ENCODE results near the gene PLA2G12B. TPM values are rescaled to one million over a fixed set of nuclear protein-coding genes. Genes with fewer than 3 reads are reported as not detected.

PLA2G12B gene
- total RNA-seq, 2 experiments from 2014 or later = not detected

DNA sequence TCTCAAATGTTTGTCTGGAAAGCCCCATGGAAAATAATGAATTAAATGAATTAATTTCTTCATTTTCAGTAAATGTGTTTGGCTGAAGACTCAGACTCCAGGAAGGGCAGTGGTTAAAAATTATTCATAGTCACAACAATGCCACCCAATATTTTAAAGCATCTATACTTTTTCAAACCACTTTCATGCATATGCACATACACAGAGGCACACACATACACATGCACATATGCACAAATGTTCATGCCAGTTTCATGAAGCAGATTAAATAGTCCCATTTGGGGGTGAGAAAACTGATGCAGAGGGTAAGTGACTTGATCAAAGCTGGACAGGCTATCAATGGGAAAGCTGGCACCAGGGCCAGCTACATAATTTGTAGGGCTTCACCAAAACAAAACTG, 1.4 kb upstream of the PLA2G12B start:
- POLR2A ChIA-PET = no interaction called here

DNA sequence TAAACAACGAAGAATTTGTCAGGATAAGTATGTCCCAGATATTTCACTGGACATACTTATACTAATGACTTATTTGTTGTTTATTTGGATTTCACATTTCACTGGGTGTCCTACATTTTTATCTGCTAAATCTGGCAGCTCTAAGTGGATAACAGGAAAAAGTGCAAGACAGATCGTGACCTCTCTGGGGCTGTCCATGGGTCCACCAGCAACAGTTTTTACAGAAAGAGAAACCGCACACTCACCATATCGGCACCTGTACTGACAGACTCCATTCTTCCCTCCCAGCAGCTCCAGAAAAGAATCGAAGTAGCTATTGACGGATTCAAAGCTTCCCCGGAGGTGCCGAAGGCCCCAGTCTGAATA, 393 bp downstream of the PLA2G12B start:
- H3K9me3 Mint-ChIP-seq = no peaks in the 10 kb centered on the region
- ChIA-PET CTCF (no interaction called here), POLR2A (no interaction called here)
- no peak overlapping the region for H3K4me3 Mint-ChIP-seq
- H3K4me1 Mint-ChIP-seq (ENCODE audit: low read depth) = no peaks in the 10 kb centered on the region
- no peak overlapping the region for H3K27ac Mint-ChIP-seq
- no peak for DNase-seq
- intact Hi-C loops (cut with micrococcal nuclease) = no loop called here
- H3K36me3 Mint-ChIP-seq = no peaks in the 10 kb centered on the region
- peaks cover 4% of the 10 kb centered on the region for H3K27me3 Mint-ChIP-seq

More for the DNA sequence above, 1.4 kb upstream of the PLA2G12B start:
- intact Hi-C loops (cut with micrococcal nuclease) = no loop called here
- Mint-ChIP-seq H3K36me3 (no peaks in the 10 kb centered on the region), H3K9me3 (no peaks in the 10 kb centered on the region), H3K27ac (no peak overlapping the region), H3K4me1 (ENCODE audit: low read depth) (no peaks in the 10 kb centered on the region), H3K4me3 (no peak overlapping the region), H3K27me3 (peaks cover 5% of the 10 kb centered on the region)
- DNase-seq = no peak
- CTCF ChIA-PET = no interaction called here

GRCh38 chr10:72953687-72954086, 919 bp downstream of the PLA2G12B start:
- intact Hi-C loops (cut with micrococcal nuclease) = no loop called here
- POLR2A ChIA-PET = no interaction called here
- CTCF ChIA-PET = no interaction called here
- Mint-ChIP-seq H3K9me3 (no peaks in the 10 kb centered on the region), H3K36me3 (no peaks in the 10 kb centered on the region), H3K4me1 (ENCODE audit: low read depth) (no peaks in the 10 kb centered on the region), H3K4me3 (no peak overlapping the region), H3K27ac (no peak overlapping the region), H3K27me3 (peaks cover 4% of the 10 kb centered on the region)
- no peak for DNase-seq

DNA sequence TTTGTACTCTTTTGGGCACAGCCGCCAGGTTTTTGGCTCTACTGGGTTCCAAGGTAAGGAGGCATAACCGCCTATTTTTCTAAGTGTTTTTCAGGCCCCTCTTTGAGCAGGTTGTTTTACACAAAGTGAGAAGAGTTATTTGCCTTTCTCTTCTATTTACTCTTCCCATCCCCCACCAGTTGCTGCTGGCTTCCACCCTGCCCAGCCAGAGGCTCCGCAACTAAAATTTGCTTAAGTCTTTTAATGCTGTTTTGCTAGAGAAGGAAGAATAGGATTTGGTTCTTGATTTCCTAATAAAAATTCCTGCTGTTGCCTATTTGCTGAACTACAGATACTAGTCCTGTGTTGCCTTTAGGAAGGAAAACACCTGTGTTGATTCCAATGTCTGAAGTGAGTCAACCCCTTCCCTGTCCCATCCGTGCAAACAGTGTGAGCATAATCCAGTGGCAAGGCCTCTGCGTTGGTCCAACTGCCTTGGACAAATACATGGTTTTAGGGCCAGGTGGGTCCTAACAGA, 1.9 kb downstream of the PLA2G12B start:
- Mint-ChIP-seq H3K27ac (no peak overlapping the region), H3K4me3 (no peak overlapping the region), H3K9me3 (no peaks in the 10 kb centered on the region), H3K4me1 (ENCODE audit: low read depth) (no peaks in the 10 kb centered on the region), H3K36me3 (no peaks in the 10 kb centered on the region), H3K27me3 (peaks cover 7% of the 10 kb centered on the region)
- intact Hi-C loops (cut with micrococcal nuclease) = no loop called here
- CTCF ChIA-PET = no interaction called here
- DNase-seq = no peak
- POLR2A ChIA-PET = no interaction called here

DNA sequence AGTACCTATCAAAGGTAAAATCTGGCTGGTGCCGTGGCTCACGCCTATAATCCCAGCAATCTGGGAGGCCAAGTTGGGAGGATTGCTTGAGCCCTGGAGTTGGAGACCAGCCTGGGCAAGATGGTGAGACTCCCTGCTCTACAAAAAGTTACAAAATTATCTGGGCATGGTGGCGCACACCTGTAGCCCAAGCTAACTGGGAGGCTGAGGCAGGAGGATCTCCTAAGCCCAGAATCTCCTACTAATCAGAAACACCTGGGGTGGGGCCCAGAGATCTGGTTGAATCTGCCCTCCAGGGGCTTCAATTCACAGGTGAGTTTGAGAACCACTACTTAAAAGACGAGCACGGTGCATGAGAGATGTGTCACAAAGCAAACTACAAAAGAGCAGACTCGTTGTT, 2.4 kb downstream of the PLA2G12B start:
- CTCF ChIA-PET = no interaction called here
- Mint-ChIP-seq H3K36me3 (no peaks in the 10 kb centered on the region), H3K4me1 (ENCODE audit: low read depth) (no peaks in the 10 kb centered on the region), H3K27ac (no peak overlapping the region), H3K4me3 (no peak overlapping the region), H3K9me3 (no peaks in the 10 kb centered on the region), H3K27me3 (peaks cover 11% of the 10 kb centered on the region)
- POLR2A ChIA-PET = no interaction called here
- DNase-seq = no peak
- intact Hi-C loops (cut with micrococcal nuclease) = no loop called here

GRCh38 chr10:72951760-72952159, 2.8 kb downstream of the PLA2G12B start:
- Mint-ChIP-seq H3K27me3 (peaks cover 11% of the 10 kb centered on the region), H3K9me3 (no peaks in the 10 kb centered on the region), H3K4me3 (no peak overlapping the region), H3K36me3 (no peaks in the 10 kb centered on the region), H3K4me1 (ENCODE audit: low read depth) (no peaks in the 10 kb centered on the region), H3K27ac (no peak overlapping the region)
- ChIA-PET POLR2A (no interaction called here), CTCF (no interaction called here)
- DNase-seq = no peak
- intact Hi-C loops (cut with micrococcal nuclease) = no loop called here

- ChIA-PET POLR2A (no interaction called here), CTCF (no interaction called here)
- intact Hi-C loops (cut with micrococcal nuclease) = no loop called here
Observed at GRCh38 chr10:72948762-72949161, 5.8 kb downstream of the PLA2G12B start.

GRCh38 chr10:72946963-72947362, 7.6 kb downstream of the PLA2G12B start:
- intact Hi-C loops (cut with micrococcal nuclease) = no loop called here
- no peak overlapping the region for H3K4me3 Mint-ChIP-seq
- H3K27me3 Mint-ChIP-seq = peaks cover 8% of the 10 kb centered on the region
- POLR2A ChIA-PET = interaction anchor here (0.6 kb wide), 1 partner anchor 438 kb away, joined by 6 read pairs; no protein-coding TSS in a partner anchor
- DNase-seq = no peak
- H3K27ac Mint-ChIP-seq = no peak overlapping the region
- H3K4me1 Mint-ChIP-seq (ENCODE audit: low read depth) = peaks cover 5% of the 10 kb centered on the region
- CTCF ChIA-PET = interaction anchor here (0.6 to 0.7 kb wide), 2 partner anchors 138 to 945 kb away, joined by 3 read pairs; no protein-coding TSS in a partner anchor
- no peaks in the 10 kb centered on the region for H3K36me3 Mint-ChIP-seq
- H3K9me3 Mint-ChIP-seq = no peaks in the 10 kb centered on the region

More at GRCh38 chr10:72948762-72949161, 5.8 kb downstream of the PLA2G12B start:
- Mint-ChIP-seq H3K4me1 (ENCODE audit: low read depth) (no peaks in the 10 kb centered on the region), H3K27me3 (peaks cover 8% of the 10 kb centered on the region), H3K4me3 (no peak overlapping the region), H3K36me3 (no peaks in the 10 kb centered on the region), H3K27ac (no peak overlapping the region), H3K9me3 (no peaks in the 10 kb centered on the region)
- no peak for DNase-seq

GRCh38 chr10:72943498-72944234, 10.9 kb downstream of the PLA2G12B start:
- DNase-seq = no peak
- H3K4me1 Mint-ChIP-seq (ENCODE audit: low read depth) = peaks cover 11% of the 10 kb centered on the region
- H3K27me3 Mint-ChIP-seq = peaks cover 7% of the 10 kb centered on the region
- intact Hi-C loops (cut with micrococcal nuclease) = no loop called here
- ChIA-PET POLR2A (no interaction called here), CTCF (no interaction called here)
- no peaks in the 10 kb centered on the region for H3K36me3 Mint-ChIP-seq
- H3K9me3 Mint-ChIP-seq = no peaks in the 10 kb centered on the region
- no peak overlapping the region for H3K4me3 Mint-ChIP-seq
- peak overlapping the region; percentile 18 for H3K27ac Mint-ChIP-seq

DNA sequence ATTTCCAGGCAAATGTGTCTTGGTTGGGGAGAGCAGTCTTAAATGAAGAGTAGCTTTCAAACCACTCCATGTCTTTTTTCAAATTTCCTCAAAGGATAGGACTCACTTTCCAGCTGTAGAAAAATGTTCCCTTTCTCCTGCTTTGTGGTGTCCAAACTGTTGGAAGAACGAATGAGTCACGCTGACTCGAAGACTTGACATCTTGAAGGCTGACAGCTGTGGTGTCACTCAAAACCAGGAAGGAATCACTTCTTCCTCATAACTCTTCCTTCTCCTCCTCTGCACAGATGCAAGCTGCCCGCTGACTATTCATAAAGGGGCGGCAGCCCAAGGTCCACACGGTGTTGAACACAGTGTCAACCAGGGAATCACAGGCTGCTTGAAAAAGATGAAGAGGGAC, 19.2 kb downstream of the PLA2G12B start:
- CTCF ChIA-PET = no interaction called here

GRCh38 chr10:72932259-72933015, 22.2 kb downstream of the PLA2G12B start:
- peaks cover 1% of the 10 kb centered on the region for H3K27me3 Mint-ChIP-seq
- H3K36me3 Mint-ChIP-seq = no peaks in the 10 kb centered on the region
- no peak for DNase-seq
- no peaks in the 10 kb centered on the region for H3K9me3 Mint-ChIP-seq
- intact Hi-C loops (cut with micrococcal nuclease) = no loop called here
- ChIA-PET CTCF (no interaction called here), POLR2A (no interaction called here)
- no peak overlapping the region for H3K27ac Mint-ChIP-seq
- no peak overlapping the region for H3K4me3 Mint-ChIP-seq
- H3K4me1 Mint-ChIP-seq (ENCODE audit: low read depth) = no peaks in the 10 kb centered on the region

More for the DNA sequence above, 19.2 kb downstream of the PLA2G12B start:
- Mint-ChIP-seq H3K27me3 (no peaks in the 10 kb centered on the region), H3K9me3 (no peaks in the 10 kb centered on the region), H3K27ac (no peak overlapping the region), H3K4me1 (ENCODE audit: low read depth) (no peaks in the 10 kb centered on the region), H3K4me3 (no peak overlapping the region), H3K36me3 (no peaks in the 10 kb centered on the region)
- POLR2A ChIA-PET = interaction anchor here (0.6 kb wide), 1 partner anchor 21 kb away, joined by 3 read pairs; no protein-coding TSS in a partner anchor
- DNase-seq = no peak
- intact Hi-C loops (cut with micrococcal nuclease) = no loop called here

DNA sequence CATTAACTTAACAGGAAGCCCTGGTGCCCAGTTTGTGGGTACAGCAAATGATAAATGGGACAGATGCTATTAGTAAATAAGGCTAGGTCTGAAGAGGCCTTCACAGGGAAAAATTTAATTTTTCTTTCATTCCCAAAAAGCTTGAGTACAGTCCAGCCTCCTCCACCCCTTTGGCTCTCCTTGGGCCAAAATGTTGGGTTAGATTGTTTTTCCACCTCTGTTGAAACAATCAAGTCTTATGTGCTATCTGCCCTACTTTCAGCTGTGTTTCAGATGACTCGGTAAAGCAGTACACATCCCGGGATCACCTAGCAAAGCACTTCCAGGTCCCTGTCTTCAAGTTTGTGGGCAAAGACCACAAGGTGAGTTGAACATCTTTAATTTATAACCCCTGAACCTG, 24.3 kb downstream of the PLA2G12B start:
- Mint-ChIP-seq H3K4me1 (ENCODE audit: low read depth) (no peaks in the 10 kb centered on the region), H3K36me3 (no peaks in the 10 kb centered on the region), H3K9me3 (no peaks in the 10 kb centered on the region), H3K4me3 (no peak overlapping the region), H3K27me3 (peaks cover 1% of the 10 kb centered on the region), H3K27ac (no peak overlapping the region)
- POLR2A ChIA-PET = no interaction called here
- intact Hi-C loops (cut with micrococcal nuclease) = no loop called here
- no peak for DNase-seq
- CTCF ChIA-PET = no interaction called here

GRCh38 chr10:72928798-72929197, 25.8 kb downstream of the PLA2G12B start:
- H3K36me3 Mint-ChIP-seq = no peaks in the 10 kb centered on the region
- POLR2A ChIA-PET = no interaction called here
- CTCF ChIA-PET = no interaction called here
- intact Hi-C loops (cut with micrococcal nuclease) = no loop called here
- no peaks in the 10 kb centered on the region for H3K4me1 Mint-ChIP-seq (ENCODE audit: low read depth)
- peaks cover 3% of the 10 kb centered on the region for H3K27me3 Mint-ChIP-seq
- H3K4me3 Mint-ChIP-seq = no peak overlapping the region
- H3K27ac Mint-ChIP-seq = no peak overlapping the region
- no peaks in the 10 kb centered on the region for H3K9me3 Mint-ChIP-seq
- DNase-seq = no peak
